Measurements from ENCODE around the gene GUCD1. TPM values are rescaled to one million over a fixed set of nuclear protein-coding genes. Genes with fewer than 3 reads are reported as not detected.

GUCD1 gene
- total and polyA plus RNA-seq, 2 of the 13 experiments (the other 11 are each of a cell fraction or from before 2014, with no cell fraction given), result 128 to 245 TPM

DNA sequence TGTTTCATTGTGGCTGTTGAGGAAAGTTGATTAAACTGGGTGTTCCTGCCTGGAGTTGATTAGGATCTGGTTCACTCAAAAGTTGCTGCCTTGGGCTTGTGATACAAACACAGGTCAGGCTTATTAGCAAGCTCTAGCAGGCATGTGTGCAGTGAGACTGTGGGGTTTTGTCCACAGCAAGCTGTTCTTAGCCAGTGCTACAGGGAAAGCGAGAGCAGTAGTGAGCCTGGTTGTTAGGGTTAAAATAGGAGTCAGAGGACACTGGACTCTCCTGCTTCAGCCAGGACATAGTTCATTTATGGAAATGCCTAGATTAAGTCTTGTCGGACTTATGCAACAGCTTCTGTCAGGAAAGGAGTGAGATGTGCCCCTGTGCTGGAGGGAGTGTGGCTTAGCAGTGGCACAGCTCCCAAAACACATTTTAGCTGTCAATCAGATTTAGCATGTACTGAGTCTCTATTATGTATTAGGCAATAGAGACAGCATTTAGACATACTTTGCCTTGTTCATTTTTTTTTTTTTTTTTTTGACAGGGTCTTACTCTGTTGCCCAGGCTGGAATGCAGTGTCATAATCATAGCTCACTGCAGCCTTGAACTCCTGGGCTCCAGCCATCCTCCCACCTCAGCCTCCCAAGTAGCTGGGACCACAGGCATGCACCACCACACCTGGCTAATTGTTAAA is 9.6 kb upstream of the GUCD1 start (continued):
- TF ChIP-seq SOX13 (IDR thresholded peaks at IDR 0.05) (no peak), SOX13 (CRISPR knock-in tag; conservative IDR thresholded peaks at IDR 0.05 in 1 of 2, IDR thresholded peaks at IDR 0.05 in 1 of 2) (peak in 1 of 2 experiments; percentile 30; a peak in 1 of 4 replicates), MED1 (CRISPR knock-in tag; IDR thresholded peaks at IDR 0.05) (0 out of 2 replicates have a peak, but pooled peaks have one; percentile 33), ZIK1 (CRISPR knock-in tag; IDR thresholded peaks at IDR 0.05; ENCODE audit: borderline replicate concordance, low read depth) (no peak), ZBTB38 (CRISPR knock-in tag; IDR thresholded peaks at IDR 0.05) (no peak), ZNF121 (CRISPR knock-in tag; IDR thresholded peaks at IDR 0.05) (peak; percentile 97), RELA (CRISPR knock-in tag; IDR thresholded peaks at IDR 0.05) (no peak), ZNF891 (CRISPR knock-in tag; IDR thresholded peaks at IDR 0.05) (no peak), TBP (CRISPR knock-in tag; IDR thresholded peaks at IDR 0.05) (no peak), CEBPG (CRISPR knock-in tag; IDR thresholded peaks at IDR 0.05) (peak; percentile 82), KLF6 (CRISPR knock-in tag; IDR thresholded peaks at IDR 0.05) (no peak), KDM6A (CRISPR knock-in tag; IDR thresholded peaks at IDR 0.05; ENCODE audit: low read depth) (no peak), YY1 (IDR thresholded peaks at IDR 0.05; ENCODE audit: insufficient read depth, insufficient replicate concordance, low read depth, low read length) (no peak), GPN1 (CRISPR knock-in tag; IDR thresholded peaks at IDR 0.05; ENCODE audit: borderline replicate concordance) (no peak), MXD4 (CRISPR knock-in tag; IDR thresholded peaks at IDR 0.05) (no peak), ZNF557 (CRISPR knock-in tag; IDR thresholded peaks at IDR 0.05) (no peak), MXI1 (IDR thresholded peaks at IDR 0.05; ENCODE audit: borderline replicate concordance, low read depth, low read length) (no peak), ZNF614 (CRISPR knock-in tag; IDR thresholded peaks at IDR 0.05; ENCODE audit: borderline replicate concordance) (peak; percentile 22; the same call in 1 of the 2 replicates), DPF2 (CRISPR knock-in tag; IDR thresholded peaks at IDR 0.05; ENCODE audit: borderline replicate concordance, low read depth) (no peak), SIX1 (CRISPR knock-in tag; IDR thresholded peaks at IDR 0.05; ENCODE audit: borderline replicate concordance) (peak; percentile 70; the same call in 1 of the 2 replicates)
- TF ChIP-seq, protein P1, sequence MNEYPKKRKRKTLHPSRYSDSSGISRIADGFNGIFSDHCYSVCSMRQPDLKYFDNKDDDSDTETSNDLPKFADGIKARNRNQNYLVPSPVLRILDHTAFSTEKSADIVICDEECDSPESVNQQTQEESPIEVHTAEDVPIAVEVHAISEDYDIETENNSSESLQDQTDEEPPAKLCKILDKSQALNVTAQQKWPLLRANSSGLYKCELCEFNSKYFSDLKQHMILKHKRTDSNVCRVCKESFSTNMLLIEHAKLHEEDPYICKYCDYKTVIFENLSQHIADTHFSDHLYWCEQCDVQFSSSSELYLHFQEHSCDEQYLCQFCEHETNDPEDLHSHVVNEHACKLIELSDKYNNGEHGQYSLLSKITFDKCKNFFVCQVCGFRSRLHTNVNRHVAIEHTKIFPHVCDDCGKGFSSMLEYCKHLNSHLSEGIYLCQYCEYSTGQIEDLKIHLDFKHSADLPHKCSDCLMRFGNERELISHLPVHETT (CRISPR knock-in tag; conservative IDR thresholded peaks at IDR 0.05), result no peak
- TF ChIP-seq, protein P2, sequence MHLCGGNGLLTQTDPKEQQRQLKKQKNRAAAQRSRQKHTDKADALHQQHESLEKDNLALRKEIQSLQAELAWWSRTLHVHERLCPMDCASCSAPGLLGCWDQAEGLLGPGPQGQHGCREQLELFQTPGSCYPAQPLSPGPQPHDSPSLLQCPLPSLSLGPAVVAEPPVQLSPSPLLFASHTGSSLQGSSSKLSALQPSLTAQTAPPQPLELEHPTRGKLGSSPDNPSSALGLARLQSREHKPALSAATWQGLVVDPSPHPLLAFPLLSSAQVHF (CRISPR knock-in tag; IDR thresholded peaks at IDR 0.05), result no peak
